ENCODE measurements around the gene DNM1.

Gene DNM1

DNA sequence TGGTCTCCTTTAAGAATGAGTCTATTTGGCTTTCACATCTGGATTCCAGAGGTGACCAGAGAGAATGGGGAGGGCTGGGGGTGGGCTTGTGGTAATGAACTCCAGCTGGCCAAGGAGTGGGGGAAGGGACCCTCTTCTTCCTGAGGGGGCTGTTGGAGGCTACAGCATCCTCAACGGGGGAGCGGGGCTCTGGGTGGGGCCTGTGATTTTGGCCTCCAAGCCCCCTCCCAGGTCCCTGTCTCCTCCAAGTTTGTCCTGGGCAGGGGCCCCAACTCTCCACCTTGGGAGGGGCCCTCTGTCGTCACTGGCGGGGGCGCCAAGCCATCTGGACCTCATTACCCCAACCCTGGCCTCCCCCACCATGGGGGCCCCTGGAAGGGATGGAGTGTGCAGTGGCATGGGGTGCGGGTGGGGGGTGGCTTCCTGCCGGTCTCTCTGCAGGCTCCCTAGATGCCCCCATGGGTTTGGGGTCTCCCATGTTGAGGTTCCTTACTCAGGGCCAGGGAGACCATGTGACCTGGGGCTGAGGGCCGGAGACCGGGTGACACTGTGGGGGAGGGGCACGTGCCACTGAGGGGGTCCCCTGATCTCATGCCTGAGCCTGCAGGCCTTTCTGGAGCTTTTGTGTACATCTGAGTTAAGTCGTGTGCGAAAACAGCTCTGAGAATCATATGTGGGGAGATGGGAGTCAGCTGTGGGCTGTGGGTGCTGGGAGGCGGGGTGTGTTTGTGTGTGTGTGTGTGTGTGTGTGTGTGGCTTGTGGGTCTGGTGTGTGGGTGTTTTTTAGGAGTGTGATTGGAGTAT is 40.2 kb downstream of the DNM1 start:
- TF ChIP-seq GATA2 (IDR thresholded peaks at IDR 0.05; ENCODE audit: low read depth, low read length): no peak
- TF ChIP-seq GATA3 (IDR thresholded peaks at IDR 0.05; ENCODE audit: low read depth, low read length): no peak

DNA sequence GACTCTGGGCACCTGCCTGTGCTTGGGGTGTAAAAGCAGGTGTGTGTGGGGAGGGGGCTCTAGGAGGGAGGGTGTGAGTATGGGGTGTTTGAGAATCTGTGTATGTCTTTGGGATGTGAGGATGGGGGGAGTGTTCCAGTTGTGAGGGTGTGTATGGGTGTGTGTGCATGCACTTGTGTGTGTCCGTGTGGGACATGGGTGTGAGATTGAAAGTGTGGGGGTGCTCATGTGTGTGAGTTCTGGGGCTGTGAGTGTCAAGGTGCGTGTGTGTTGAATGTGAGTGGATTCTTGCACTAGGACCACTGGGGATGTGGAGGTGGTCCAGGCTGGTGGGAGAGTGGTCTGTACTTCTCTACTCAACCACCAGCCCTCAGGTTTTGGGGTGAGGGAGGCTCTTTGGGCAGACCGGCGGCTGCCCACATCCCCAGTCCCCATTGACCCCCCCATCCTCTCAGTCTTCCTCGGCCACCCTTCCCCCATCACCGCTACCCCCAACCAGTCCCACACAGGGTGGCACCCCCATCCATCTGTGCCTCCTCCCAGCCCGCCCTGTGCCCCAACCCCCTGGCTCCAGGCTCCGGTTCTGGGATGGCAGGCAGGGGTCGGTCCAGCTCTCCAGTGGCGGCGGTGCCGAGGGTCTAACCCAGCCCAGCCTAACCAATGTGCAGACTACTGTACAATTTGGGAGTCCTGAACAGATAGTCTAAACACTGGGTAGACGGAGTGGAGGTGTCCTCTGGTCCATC is 41.1 kb downstream of the DNM1 start:
- TF ChIP-seq GATA2 (IDR thresholded peaks at IDR 0.05; ENCODE audit: low read depth, low read length) (no peak), GATA3 (IDR thresholded peaks at IDR 0.05; ENCODE audit: low read depth, low read length) (no peak)

DNA sequence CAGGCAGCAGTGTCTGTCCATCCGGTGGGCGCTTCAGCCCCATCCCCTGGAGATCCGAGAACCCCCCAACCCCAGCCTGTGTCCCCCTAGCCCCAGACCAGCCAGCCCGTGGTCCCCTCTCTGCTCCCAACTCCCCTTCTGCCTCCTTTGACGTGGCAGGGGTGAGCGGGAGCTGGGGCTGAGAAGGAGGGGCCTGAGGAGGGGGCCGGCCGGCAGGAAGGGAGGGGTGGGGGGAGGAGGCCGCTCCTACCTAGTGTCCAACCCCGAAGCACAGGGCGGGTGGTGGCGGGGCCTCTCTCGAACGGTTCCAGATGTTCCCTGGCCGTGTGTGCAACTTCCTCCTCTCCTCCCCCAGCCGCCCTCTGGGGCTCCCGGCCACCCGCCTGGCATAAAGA is 41.7 kb downstream of the DNM1 start:
- no peak for TF ChIP-seq GATA3 (IDR thresholded peaks at IDR 0.05; ENCODE audit: low read depth, low read length)
- no peak for TF ChIP-seq GATA2 (IDR thresholded peaks at IDR 0.05; ENCODE audit: low read depth, low read length)

DNA sequence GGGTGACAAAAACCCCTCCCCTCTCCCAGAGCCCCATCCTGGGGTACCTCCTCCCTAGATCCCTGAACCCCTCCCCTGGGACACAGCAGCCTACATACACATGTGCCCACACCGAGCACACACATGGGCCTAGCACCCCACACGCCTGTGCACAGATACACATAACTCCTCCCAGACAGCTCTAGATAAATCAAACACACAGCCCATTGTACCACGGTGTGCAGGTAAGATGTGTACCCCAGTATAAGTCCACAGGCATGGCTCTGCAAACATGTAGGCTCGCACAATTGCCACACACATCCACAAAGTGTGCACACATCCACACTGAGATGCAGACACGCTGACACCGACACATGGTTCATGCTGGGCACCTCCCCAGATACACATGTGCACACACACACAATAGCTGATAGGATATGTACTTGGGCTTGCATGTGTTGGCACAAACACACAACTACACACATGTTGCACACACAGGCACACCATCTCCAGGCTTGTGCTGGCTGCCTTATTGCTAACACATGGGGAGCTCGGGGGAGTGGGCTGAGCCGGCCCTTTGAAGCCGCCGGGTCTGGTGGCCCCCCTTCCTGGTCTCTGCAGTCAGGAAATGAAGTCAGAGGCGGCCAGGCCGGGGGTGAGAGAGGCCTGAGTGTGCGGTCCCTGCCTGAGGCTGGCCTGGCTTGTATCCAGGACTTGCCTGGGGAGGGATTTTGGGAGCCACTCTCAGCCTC is 42.4 kb downstream of the DNM1 start:
- TF ChIP-seq GATA3 (IDR thresholded peaks at IDR 0.05; ENCODE audit: low read depth, low read length) (no peak), GATA2 (IDR thresholded peaks at IDR 0.05; ENCODE audit: low read depth, low read length) (no peak)

DNA sequence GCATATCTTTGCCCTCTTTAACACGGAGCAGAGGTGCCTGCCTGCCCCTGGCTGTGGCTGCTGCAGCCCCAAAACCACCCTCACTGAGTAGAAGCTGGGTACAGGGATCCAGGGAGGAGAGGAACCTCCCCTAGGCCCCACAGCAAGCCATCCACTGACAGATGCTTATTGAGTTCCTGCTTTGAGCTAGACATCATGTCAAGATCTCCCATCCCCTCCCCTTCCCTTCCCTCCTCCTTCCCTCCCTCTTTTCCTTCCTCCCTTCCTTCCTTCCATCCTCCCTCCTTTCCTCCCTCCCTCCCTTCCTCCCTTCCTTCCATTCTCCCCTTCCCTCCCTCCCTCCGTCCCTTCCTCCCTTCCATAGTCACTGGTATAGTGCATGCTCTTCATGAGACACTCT is 43.3 kb downstream of the DNM1 start:
- no peak for TF ChIP-seq GATA3 (IDR thresholded peaks at IDR 0.05; ENCODE audit: low read depth, low read length)
- TF ChIP-seq GATA2 (IDR thresholded peaks at IDR 0.05; ENCODE audit: low read depth, low read length): no peak

DNA sequence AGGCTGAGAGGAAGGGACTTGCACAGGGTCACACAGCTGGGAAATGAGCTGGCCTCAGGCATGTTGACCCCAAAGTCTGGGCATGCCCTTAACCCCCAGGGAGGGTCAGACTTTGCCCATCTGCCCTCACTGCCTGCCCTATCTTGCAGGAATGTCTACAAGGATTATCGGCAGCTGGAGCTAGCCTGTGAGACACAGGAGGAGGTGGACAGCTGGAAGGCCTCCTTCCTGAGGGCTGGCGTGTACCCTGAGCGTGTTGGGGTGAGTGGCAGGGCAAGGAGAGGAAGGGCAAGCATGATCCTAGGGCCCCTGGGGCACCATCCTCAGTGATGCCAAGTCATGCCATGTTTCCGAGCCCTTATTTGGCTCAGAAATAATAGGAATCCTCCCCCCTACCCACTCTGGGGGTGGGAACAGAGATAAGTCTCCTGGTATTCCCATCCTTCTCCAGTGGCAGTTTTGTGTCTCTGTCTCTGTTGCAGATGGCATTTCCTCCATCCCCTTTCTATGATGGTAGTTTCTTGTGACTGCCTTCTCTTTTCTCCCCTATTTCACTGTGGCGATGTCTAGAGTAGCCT is 44.1 kb downstream of the DNM1 start:
- TF ChIP-seq GATA3 (IDR thresholded peaks at IDR 0.05; ENCODE audit: low read depth, low read length) (no peak), GATA2 (IDR thresholded peaks at IDR 0.05; ENCODE audit: low read depth, low read length) (no peak)

DNA sequence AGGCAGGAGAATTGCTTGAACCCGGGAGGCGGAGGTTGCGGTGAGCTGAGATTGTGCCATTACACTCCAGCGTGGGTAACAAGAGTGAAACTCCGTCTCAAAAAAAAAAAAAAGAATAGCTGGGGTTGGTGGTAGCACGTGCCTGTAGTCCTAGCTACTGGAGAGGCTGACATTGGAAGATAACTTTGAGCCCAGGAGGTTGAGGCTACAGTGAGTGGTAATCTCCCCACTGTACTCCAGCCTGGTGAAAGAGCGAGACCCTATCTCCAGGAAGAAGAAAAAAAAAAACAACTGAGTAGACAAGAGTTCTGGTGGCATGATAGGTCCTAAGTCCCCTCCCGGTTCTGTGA is 46.4 kb downstream of the DNM1 start:
- no peak for TF ChIP-seq GATA3 (IDR thresholded peaks at IDR 0.05; ENCODE audit: low read depth, low read length)
- no peak for TF ChIP-seq GATA2 (IDR thresholded peaks at IDR 0.05; ENCODE audit: low read depth, low read length)

DNA sequence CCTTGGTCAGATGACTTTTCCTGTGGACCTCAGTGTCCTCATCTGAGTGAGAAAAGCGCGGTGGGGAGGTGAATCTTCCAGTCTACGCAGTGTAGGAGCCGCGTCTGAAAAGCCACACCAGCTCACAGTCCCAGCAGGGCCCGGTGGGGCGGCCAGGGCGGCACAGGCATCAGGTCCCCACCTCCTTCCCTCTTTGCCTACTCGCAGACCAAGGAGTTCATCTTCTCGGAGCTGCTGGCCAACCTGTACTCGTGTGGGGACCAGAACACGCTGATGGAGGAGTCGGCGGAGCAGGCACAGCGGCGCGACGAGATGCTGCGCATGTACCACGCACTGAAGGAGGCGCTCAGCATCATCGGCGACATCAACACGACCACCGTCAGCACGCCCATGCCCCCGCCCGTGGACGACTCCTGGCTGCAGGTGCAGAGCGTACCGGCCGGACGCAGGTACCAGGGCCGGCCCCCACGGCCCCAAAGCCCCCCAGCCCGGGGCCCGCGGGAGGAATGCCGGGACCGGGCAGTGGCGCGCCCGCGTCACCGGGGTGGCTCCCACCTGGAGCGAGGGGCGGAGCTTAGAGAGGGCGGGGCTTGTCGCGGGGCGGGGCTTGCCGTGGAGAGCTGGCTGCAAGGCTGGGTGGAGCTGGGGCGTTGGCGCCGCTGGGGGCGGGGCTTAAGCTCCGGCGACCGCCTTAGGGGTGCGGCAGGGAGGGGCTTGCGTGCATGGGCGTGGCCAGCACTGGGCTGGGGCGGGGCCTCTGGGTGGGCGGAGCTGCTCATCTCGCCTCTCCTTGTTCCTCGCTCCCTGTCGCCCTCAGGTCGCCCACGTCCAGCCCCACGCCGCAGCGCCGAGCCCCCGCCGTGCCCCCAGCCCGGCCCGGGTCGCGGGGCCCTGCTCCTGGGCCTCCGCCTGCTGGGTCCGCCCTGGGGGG is 47.0 kb downstream of the DNM1 start:
- no peak for TF ChIP-seq GATA3 (IDR thresholded peaks at IDR 0.05; ENCODE audit: low read depth, low read length)
- TF ChIP-seq GATA2 (IDR thresholded peaks at IDR 0.05; ENCODE audit: low read depth, low read length): no peak

DNA sequence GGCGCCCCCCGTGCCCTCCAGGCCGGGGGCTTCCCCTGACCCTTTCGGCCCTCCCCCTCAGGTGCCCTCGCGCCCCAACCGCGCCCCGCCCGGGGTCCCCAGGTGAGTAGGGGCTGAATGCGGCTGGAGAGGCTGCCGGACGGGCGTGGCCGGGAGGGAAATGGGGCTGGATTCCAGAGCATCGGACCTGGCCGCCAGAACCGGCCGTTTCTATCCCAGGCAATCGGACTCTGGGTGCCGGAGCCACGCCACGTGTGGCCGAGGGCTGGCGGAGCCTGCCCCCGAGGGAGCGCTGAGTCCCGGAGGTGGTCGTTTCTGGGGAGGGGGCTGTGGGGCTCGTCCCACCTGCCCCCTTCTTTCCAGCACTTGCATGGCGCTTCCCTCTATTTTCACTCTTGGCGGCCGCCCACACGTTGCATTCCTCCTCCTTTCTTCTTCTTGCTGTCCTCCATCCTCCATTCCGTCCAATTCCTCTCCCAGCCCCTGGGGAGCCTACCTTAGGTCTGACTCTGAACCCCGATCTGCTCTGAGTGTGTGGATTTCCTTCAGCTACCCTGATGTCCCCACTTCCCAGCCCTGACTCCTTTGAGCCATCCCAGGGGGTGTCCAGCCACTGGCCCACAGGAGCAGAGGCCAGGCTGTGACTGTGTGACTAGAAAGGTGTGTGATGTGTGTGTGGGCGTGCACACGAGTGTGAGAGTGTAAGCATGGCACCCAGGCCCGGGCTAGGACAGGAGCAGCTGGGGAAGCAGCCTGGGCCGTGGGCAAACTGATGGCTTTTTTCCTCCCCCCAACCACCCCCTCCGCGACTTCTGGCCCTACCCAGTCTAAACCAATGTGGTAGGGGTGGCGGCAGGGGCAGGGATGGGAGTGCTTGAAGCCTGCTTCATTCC is 47.9 kb downstream of the DNM1 start:
- TF ChIP-seq GATA3 (IDR thresholded peaks at IDR 0.05; ENCODE audit: low read depth, low read length) (no peak), GATA2 (IDR thresholded peaks at IDR 0.05; ENCODE audit: low read depth, low read length) (no peak)

DNA sequence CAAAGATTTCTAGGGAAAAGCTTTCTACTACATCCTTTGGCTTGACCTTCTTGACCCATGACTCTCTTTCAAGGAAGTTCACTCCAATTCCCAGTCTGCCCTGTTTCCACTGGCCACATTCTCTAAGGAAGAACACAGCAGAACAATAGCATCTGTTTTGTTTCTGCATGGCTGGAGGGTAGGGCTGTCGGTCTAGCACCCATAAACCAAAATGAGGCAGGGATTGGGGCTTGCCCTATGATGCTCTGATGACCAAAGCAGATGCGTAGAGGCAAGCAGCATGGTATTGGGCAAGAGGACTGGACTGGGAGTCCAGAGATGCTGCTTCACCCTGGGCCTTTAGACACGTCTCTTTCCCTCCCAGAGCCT is 48.5 kb downstream of the DNM1 start:
- TF ChIP-seq GATA3 (IDR thresholded peaks at IDR 0.05; ENCODE audit: low read depth, low read length): no peak
- TF ChIP-seq GATA2 (IDR thresholded peaks at IDR 0.05; ENCODE audit: low read depth, low read length): no peak

DNA sequence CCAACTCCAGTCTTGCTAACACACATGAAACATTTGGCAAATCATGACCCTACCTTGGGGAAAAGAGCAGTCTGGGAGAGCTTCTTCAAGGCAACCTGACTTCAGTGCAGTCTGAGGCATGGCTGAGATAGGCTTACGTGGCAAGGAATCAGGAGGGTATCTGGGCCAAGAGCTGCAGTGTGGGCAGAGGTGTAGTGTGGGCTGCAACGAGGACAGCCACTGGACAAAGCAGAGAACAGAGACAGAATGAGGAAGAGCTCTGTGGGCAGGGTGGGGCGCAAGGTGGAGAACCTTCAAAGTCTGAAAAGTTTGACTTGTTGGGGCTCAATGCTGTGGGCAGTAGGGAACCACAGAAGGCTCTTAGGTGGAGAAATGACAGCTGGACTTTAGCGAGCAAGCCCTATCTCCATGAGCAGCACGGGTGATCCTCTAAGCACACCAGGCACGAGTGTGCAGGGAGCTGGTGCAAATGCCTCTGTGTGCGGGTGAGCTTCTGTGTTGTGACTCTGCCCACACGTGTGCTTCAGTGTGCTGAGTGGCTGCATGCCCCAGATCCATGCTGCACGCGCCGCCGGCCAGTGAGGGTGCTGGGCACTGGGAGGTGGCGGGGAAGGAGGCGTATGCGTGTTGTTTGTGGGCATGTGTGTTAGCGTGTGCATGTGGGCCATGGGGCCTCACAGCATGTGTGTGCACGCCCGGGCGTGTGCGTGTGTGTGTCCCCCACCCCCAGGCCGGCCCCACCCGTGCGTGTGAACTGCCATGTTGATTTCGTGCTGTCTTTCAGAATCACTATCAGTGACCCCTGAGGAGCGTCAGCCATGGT is 49.3 kb downstream of the DNM1 start:
- TF ChIP-seq GATA2 (IDR thresholded peaks at IDR 0.05; ENCODE audit: low read depth, low read length) (no peak), GATA3 (IDR thresholded peaks at IDR 0.05; ENCODE audit: low read depth, low read length) (no peak)
